HG03066 (cell line): ENCODE data around the gene XRN2.

Experiments
- ATAC-seq: cut with Tn5 transposase; IDR thresholded peaks from one replicate; pipeline ENCODE4 v1.9.1; 2021; ENCODE audit warnings: low read depth; ENCODE audit not compliant: unreplicated experiment

Gene XRN2

GRCh38 chr20:21303061-21303871 lies at the start of gene XRN2:
XRN2 (plus strand) TSS chr20:21303331; CDS start chr20:21303399, 68 bp downstream.
- peak; percentile 88 for ATAC-seq

- no peak for ATAC-seq
Observed at GRCh38 chr20:21257192-21257591, 45.9 kb upstream of the XRN2 start.

GRCh38 chr20:21258411-21258810 lies 44.7 kb upstream of the XRN2 start:
- ATAC-seq, result no peak

GRCh38 chr20:21259346-21259745 lies 43.8 kb upstream of the XRN2 start:
- ATAC-seq, result no peak

GRCh38 chr20:21262812-21263211 lies 40.3 kb upstream of the XRN2 start:
- ATAC-seq, result no peak

- no peak for ATAC-seq
Observed at GRCh38 chr20:21265261-21266190, 37.6 kb upstream of the XRN2 start.

- no peak for ATAC-seq
Observed at GRCh38 chr20:21266191-21266536, 37.0 kb upstream of the XRN2 start.

- no peak for ATAC-seq
Observed at GRCh38 chr20:21269772-21270171, 33.4 kb upstream of the XRN2 start.

GRCh38 chr20:21270806-21271205 lies 32.3 kb upstream of the XRN2 start:
- no peak for ATAC-seq

GRCh38 chr20:21272279-21272678 lies 30.9 kb upstream of the XRN2 start:
- ATAC-seq, result peak; percentile 50

GRCh38 chr20:21272679-21273078 lies 30.5 kb upstream of the XRN2 start:
- peak; percentile 54 for ATAC-seq

GRCh38 chr20:21273755-21274386 lies 29.3 kb upstream of the XRN2 start:
- no peak for ATAC-seq

- ATAC-seq, result no peak
Observed at GRCh38 chr20:21278829-21279228, 24.3 kb upstream of the XRN2 start.

GRCh38 chr20:21279706-21280521 lies 23.2 kb upstream of the XRN2 start:
- no peak for ATAC-seq

GRCh38 chr20:21280522-21281016 lies 22.6 kb upstream of the XRN2 start:
- peak; percentile 65 for ATAC-seq

- no peak for ATAC-seq
Observed at GRCh38 chr20:21286775-21287174, 16.4 kb upstream of the XRN2 start.

GRCh38 chr20:21288587-21289370 lies 14.4 kb upstream of the XRN2 start:
- ATAC-seq, result no peak

GRCh38 chr20:21289651-21290050 lies 13.5 kb upstream of the XRN2 start:
- no peak for ATAC-seq

GRCh38 chr20:21291026-21291425 lies 12.1 kb upstream of the XRN2 start:
- ATAC-seq, result no peak
